GM19395 (cell line): ENCODE results near the gene GUCY2C.

ENCODE experiments used
- ATAC-seq: cut with Tn5 transposase; IDR thresholded peaks from one replicate; pipeline ENCODE4 v1.9.1; 2021; ENCODE audit warnings: mild to moderate bottlenecking, moderate library complexity; ENCODE audit not compliant: unreplicated experiment

Gene GUCY2C

DNA sequence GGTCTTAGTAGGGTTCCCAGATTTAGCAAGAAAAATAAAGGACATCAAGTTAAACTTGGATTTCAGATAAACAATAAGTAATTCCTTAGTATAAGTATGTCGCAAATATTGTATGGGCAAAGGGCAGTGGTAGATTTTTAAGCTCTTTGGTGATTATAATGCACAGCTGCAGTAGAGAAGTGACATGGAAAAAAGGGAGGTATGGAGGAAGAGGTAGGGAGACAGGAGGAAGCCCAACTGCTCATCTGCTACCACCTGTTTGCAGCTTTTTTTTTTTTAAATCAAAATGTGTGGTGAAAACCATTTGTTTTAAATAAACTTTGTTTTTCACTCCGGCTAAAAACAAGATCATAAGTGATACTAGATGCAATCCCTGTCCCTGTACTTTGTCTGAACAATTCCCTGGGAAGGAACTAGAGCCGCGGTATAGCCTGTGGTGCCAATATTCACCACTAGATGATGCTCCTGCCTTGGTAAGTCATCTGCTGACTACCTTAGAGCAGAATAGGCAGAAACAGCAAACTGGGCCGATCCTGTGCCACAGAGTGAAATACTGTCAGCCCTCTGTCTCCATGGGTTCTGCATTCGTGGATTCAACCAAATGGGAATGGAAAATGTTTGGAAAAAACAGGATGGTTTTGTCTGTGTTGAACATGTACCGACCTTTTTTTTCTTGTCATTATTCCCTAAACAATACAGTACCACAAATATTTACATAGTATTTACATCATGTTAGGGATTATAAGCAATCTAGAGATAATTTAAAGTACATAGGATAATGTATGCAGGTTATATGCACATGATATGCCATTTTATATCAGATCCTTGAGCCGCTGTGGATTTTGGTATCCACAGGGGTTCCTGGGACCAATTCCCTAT lies 66.3 kb downstream of the GUCY2C start:
- ATAC-seq: peak; percentile 97

- no peak for ATAC-seq
Measured at GRCh38 chr12:14628771-14629170, 67.6 kb downstream of the GUCY2C start.

DNA sequence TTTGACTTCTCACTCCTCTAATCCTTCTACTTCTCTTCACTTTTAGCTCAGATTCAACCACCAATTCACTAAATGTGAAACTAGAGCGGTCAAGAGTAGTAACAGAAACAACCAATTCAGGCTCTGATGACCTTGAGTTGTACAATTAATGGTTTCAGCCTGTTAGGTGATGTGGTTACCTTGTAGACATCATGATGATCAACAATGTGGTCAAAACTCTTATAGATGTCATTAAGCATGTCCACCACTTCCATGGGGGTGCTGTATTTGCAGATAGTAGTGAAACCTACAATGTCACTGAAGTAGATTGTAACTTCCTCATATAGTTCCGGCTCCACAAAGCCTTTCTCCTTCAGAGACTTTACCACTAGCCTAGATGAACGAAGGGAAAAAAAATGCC lies 74.6 kb downstream of the GUCY2C start:
- peak; percentile 84 for ATAC-seq

DNA sequence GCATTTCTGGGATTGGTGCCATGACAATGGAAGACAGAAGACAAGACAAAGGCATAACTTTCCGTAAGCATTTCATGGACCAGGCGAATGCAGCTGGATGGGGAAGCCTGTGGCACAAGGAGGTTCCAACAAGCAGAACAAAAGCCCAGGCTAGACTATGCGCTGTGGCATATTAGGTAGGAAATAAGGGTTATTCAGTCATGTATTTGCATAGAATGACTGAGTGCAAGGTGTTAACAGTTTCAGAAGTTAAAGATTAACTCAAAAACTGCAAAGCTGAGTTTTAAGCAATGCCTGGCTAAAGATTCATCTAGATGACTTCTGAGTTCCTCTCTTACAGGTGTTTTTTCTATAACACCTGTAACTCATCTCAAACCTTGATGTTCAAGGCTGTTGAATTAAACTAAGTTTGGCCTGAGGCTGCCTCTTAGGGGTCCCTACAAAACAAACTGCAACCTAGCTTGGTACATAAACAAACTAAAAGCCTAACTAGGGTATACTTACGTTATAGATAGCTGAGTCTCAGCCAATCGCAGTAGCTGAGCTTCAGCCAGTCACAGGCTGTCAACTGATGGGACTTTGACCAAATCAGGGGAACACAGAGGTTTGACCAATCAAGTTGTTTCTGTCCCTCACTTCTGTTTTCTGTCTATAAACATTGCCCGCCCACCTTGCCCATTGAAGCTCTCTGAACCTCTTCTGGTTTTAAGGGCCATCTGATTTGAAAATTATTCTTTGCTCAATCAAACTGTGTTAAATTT lies 76.5 kb downstream of the GUCY2C start:
- peak; percentile 60 for ATAC-seq

DNA sequence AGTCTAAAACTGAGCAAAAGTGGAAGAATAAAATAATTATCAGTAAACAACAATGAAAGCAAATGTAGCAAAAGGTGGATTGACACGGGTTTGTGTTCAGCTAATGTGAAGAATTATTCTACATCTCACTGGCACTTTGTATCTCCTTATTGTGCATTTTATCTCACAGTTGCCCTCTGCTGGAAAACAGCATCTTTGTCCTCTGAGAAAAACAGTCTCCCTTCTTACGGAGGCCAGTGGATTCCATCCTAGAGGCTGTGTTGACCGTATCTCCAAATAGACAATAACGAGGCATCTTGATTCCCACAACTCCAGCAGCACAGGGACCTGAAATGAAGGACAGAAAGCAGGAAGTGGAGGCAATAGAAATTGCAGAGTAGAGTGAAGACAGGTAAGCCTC lies 77.4 kb downstream of the GUCY2C start:
- no peak for ATAC-seq

DNA sequence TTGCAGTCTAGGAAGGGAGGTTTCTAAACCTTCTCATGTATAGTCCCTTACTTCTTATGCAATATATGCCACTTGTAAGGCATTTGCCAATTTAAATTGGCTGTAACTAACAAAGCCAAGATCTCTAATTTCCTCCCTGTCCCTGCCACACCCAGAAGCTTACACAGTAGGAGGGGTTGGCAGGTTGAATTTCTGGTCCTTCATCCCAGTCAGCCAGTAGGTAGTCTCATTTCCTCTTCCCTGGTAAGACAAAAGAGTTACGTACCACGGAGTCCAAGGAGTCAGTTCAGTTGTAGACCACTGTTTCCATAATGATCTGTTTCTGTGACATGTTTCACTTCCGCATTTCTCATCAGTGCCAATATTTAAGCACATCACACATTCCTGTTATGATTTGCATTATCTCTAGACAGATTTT lies 81.7 kb downstream of the GUCY2C start:
- ATAC-seq: peak; percentile 59

DNA sequence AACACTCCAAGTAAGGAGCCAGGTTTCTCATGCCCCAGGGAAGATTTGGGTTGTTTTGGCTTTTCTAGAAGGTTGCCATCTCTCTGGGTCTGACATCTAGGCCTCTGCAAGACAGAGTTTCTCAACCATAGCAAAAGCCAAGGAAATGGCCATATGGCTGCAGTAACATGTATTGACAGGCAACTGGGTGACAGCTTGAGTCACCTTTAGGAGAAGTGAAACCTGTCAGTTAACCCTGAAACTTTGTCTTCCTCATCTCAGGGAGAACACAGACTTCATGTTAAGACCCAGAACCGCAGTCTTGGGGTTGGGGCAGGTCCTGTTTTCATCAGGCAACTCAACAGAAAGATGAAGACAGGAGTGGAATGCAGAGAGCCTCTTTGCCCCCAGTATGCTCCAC lies 82.7 kb downstream of the GUCY2C start:
- peak; percentile 97 for ATAC-seq

GRCh38 chr12:14612898-14613445 lies 83.4 kb downstream of the GUCY2C start:
- ATAC-seq: no peak

DNA sequence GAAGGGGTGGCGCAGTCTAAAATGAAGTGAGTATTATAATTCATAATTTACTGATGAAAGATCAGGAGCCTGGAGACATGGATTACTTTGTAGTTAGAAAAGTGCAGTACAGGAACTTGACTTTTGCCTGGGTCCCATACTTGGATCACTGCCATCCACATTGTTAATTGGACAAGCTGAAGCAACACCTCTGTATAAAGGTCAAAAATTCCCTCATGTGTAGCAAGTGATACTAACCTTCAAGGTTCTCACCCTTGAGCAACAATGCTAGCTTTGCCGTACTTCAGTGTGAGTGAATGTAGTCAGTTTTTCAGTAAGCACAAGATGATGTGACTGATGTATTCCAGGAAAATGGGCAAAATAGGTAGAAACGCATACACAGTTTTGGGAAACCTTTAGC lies 84.1 kb downstream of the GUCY2C start:
- ATAC-seq: no peak

- ATAC-seq: no peak
Measured at GRCh38 chr12:14611640-14612203, 84.7 kb downstream of the GUCY2C start.

- no peak for ATAC-seq
Measured at GRCh38 chr12:14607568-14607967, 88.8 kb downstream of the GUCY2C start.

GRCh38 chr12:14605401-14605989 lies 90.9 kb downstream of the GUCY2C start:
- no peak for ATAC-seq

- ATAC-seq: no peak
Measured at GRCh38 chr12:14601692-14602478, 94.5 kb downstream of the GUCY2C start.

DNA sequence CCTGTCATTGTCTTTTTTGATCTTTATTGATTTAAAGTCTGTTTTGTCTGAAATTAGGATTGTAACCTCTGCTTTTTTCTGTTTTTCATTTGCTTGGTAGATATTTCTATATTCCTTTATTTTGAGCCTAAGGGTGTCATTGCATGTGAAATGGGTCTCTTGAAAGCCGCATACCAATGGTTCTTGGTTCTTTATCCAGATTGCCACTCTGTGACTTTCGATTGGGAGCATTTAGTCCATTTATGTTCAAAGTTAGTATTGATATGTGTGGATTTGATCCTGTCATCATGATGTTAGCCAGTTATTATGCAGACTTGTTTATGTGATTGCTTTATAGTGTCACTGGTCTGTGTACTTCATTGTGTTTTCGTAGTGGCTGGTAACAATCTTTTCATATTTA lies 98.9 kb downstream of the GUCY2C start:
- no peak for ATAC-seq

GRCh38 chr12:14591719-14592118 lies 104.7 kb downstream of the GUCY2C start:
- no peak for ATAC-seq

- ATAC-seq: no peak
Measured at GRCh38 chr12:14589169-14590004, 107.0 kb downstream of the GUCY2C start.

- no peak for ATAC-seq
Measured at GRCh38 chr12:14588571-14588970, 107.8 kb downstream of the GUCY2C start.

DNA sequence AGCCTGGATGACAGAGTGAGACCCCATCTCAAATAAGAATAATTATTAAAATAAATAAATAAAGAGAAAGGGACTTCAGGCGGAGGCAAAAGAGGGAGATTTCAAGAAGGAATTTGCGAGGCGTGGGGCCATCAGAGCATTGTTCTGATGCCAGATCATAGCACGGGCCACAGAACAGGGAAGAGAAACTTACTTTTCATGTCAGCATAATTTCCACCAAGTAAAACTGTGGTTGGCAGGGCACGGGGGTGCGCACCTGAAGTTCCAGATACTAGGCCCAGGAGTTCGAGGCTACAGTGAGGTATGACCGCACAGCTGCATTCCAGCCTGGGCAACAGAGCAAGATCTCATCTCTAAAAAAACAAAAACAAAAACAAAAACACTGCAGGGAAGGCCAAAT lies 117.8 kb downstream of the GUCY2C start:
- ATAC-seq: no peak

- ATAC-seq: peak; percentile 86
Measured at GRCh38 chr12:14577344-14577743, 119.1 kb downstream of the GUCY2C start.
